GM21737 (cell line): ENCODE results near the gene NUBP2.
A peak's percentile ranks its signal among the peaks of the same experiment; 100 is the strongest.

Experiments
- ATAC-seq: cut with Tn5 transposase; IDR thresholded peaks from one replicate; pipeline ENCODE4 v1.9.1; 2021; ENCODE audit warnings: mild to moderate bottlenecking, moderate library complexity; ENCODE audit not compliant: unreplicated experiment

Gene NUBP2

GRCh38 chr16:1771188-1771863 lies 11.4 kb upstream of the NUBP2 start, which contains the start of gene NME3:
TSS of gene NME3 (minus strand) at chr16:1771543. CDS start at chr16:1771534, 9 bp downstream.
- no peak for ATAC-seq

GRCh38 chr16:1771864-1772361 lies 10.8 kb upstream of the NUBP2 start:
- no peak for ATAC-seq

DNA sequence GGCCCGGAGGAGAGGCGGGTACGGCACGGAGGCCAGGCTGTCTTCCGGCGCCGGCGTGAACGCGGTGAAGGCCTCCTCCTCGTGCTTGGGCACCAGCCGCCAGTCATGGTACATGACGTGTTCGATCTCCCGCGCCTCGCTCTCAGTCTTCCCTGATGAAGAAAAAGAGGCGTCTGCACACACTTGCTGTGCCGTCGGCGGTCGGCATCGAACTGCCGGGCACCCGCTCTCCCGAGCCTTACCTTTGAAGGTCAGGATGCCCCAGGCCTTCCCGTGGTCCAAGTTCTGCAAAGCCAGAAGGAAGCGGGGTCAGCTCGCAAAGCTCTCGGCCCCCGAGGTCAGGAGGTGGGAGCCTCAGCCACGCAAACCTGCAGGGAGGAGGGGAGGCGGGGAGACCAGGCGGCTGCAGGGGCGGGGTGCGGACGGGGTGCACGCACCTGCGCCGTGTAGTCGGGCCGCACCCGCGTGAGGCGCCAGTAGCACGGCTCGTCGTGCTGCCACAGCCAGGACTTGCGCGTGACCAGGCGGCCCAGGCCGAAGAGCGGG lies 10.3 kb upstream of the NUBP2 start, which contains the start of gene EME2:
EME2 (plus strand) TSS at position 449 of the 546 bp plus-strand sequence. CDS start 418 bp downstream, outside the sequence.
- ATAC-seq = peak; percentile 8

DNA sequence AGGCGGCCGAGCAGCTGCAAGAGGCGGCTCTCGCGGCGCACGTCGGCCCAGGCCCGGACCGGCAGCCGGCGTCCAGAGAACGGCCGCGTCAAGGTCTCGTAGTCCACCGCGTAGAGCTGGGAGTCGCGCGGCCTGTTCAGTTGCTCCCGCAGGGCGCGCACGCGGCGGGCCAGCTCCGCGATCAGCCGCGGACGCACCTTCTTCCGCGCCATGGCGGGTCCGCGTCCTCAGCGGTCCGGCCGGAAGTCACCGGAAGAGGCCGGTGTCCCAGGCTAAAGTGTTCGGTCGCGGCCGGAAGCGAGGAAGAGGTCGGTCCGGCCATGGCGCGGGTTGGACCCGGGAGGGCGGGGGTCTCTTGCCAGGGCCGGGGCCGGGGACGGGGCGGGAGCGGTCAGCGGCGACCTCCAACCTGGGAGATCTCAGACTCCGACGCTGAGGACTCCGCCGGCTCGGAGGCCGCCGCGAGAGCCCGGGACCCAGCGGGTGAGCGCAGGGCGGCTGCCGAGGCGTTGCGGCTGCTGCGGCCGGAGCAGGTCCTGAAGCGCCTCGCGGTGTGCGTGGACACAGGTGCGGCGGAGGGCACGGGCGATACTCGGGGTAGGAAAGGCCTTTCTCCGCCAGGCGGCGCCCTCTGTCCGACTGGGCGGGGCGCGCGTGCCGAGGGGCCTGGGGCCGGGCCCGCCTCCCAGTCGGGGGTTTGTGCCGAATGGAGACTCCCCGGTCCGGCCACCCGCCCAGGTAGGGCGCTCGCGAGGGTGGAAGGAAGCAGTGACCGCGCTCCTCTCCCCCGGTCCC lies 9.7 kb upstream of the NUBP2 start, which contains the start of gene MRPS34:
MRPS34 (minus strand) TSS at position 227 of the 795 bp plus-strand sequence; CDS start at position 212, 15 bp downstream.
- peak; percentile 36 for ATAC-seq

- ATAC-seq = peak; percentile 1
Observed at GRCh38 chr16:1773703-1774447, 8.9 kb upstream of the NUBP2 start.

GRCh38 chr16:1774448-1774780 lies 8.3 kb upstream of the NUBP2 start:
- no peak for ATAC-seq

- no peak for ATAC-seq
Observed at GRCh38 chr16:1775006-1775845, 7.5 kb upstream of the NUBP2 start.

DNA sequence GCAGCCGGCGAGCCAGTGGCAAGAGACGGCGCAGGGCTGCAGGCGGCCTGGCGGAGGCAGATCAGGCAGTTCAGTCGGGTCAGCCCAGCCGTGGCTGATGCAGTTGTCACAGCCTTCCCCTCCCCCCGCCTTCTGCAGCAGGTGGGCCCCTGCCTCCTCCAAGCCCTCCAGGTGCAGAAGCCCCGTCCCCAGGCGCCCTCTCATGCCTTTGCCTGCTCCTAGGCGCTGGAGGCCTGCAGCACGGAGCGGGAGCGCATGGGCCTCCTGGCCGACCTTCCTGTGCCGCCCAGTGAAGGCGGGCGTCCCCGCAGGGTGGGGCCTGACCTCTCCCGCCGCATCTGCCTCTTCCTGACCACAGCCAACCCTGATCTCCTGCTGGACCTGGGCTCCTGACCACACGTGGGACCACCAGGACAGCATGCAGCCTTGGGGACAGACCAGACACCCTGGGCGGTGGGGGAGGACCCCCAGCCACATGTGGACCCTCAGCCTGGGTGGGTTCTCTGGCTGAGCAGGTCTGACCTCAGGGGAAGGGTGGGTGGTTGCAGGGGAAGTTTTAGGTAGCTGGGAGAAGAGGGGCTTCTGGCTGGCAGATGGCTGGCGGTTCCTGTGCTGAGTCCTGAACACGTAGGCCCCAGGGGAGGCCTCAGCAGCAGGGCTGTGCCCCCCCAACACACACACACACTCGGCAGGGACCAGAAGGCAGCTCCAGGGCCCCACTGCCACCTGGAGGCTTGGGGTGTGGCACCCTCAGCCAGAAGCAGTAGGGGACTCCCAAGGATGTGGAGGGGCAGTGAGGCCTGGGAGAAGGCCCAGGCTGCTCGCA lies 6.7 kb upstream of the NUBP2 start:
- ATAC-seq = no peak

DNA sequence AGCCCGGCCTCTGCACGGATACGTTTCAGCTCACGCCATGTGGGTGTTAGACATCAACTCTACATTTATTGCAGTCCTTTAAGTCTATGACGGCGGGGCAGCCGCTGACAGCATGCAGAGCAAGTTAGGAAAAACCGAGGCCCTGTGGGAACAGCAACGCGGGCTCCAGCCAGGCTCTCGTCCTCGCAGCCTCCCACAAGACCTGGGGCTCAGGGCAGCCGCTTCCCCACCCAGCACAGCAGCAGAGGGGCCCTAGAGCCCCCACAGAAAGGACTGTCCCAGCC lies 6.1 kb upstream of the NUBP2 start:
- ATAC-seq = no peak

GRCh38 chr16:1776991-1777374 lies 5.8 kb upstream of the NUBP2 start:
- ATAC-seq = no peak

GRCh38 chr16:1777375-1778199 lies 5.2 kb upstream of the NUBP2 start:
- ATAC-seq = no peak

DNA sequence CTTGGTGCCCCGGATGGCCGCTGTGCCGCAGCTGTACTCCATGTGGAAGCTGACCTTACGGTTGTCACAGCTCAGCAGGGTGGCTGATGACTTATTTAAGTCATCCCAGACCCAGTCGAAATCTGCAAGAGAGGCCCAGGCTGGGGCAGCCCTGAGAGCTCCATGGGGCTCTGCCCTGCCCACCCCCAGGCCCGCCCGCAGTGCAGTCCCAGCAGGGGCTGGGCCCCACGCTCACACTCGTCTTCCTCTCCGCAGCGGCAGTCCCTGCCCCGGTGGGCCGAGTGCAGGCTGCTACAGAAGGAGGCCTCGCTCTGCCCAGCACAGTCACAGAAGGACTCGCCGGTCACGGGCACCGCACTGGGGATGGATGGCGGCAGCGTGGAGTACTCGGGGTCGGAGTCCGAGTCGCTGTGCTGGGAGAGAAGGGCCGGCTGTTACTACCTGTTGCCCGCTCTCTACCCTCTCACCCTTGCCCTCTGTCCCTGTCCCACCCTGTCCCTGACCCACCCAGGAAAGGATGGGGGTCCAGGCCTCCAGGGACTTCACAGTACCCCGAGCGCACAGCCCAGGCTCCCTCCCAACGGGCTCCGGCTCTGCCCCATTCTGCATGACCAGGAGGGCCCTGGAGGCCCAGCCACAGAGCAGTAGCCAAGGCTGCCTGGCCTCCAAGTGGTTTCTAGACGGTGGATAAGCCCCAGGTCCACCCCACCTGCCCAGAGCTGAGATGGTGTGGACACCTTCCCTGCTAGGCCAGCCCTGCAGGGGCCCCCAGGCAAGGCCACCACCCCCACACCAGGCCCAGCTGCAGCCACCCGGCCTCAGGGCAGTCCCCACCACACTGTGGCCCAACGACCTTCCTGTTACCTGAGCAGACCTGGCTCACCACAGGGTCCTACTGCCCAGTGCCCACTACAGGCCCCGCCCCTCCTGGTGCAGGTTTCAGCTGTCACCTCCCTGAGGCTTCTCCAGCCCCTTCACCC lies 4.3 kb upstream of the NUBP2 start:
- ATAC-seq = no peak

DNA sequence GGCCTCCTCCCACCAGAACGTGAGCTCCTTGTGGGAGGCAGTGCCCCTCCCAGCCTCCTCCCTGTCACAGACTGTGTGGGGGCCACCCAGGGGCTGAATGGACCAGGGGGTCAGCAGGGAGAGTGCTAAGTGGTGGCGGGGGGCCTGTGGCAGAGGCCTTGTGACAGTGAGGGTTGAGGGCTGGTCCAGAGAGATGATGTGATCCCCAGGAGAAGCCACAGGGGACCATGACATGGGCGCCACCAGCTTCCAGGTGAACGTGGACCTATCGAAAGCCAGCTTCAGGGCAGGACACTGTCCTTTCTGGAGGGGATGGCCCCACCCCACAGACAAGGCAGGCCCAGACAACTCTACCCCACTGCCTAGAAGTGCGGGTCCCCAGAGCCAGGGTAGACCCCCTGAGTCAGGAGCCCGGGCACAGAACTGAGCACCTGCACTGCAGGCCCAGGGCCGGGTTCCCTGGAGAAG lies 3.5 kb upstream of the NUBP2 start:
- ATAC-seq = no peak

DNA sequence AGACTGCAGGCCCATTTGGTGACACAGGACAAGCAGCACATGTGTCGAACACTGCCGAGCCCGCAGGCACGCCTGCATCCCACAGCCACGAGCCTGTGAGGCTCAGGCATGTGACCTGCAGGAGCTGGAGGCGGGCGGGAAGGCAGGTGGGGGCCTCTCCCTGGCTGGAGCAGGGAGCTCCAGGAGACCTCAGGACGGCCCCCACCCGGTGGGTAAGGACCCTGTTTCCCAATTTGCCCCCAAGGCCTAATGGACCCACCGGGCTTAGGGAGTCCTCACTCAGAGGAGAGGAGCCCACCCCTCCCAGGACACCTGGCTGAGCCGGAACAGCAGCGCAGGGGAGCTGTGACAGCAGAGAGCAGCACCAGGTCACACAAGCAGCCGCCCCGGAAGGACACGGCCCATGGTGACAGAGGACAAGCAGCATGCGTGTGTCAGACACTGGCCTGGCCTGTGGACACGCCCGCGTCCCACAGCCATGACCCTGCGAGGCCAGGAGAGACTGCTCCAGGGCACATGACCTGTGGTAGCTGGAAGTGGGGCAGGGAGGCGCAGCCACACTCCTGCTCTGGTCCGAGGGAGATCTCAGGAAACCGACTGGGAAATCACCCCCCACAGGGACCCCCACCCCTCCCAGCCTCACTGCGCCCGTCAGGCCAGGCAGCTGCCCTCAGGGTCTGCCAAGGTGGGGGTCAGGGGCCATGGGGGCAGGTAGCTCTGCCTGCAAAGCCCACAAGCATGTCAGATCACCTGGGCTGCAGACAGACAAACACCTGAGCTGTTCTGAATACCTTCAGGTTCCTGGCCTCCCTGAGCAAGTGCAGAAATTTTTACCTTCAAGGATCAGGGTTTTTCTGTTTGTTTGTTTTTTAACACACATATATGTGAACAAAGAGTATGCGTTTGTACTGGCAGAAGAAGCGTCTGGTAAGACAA lies 2.8 kb upstream of the NUBP2 start:
- no peak for ATAC-seq

GRCh38 chr16:1780677-1781072 lies 2.1 kb upstream of the NUBP2 start:
- no peak for ATAC-seq

DNA sequence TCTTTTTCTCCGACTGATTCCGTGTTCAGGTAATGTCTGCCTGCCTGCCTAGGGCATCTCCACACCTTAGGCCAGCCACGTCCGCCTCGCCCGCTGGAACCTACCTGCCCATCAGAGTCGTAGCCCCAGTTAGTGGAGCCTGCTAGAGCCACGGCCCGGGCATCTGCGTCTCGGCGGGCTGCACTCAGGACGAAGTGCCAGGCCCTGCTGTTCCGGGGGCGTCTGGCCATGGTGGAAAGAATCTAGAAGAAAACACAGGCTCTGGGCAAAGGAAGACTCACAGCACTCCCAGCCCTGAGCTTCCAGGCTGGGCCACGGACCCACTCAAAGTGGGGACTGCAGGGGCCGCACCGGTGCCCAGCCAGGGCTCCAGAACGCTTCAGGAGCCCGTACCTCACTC lies 1.5 kb upstream of the NUBP2 start:
- no peak for ATAC-seq
